Nephron progenitor cell (in vitro differentiated cells): ENCODE data around the gene FCHO1.

Experiments
- DNase-seq: peaks from one replicate; pipeline ENCODE4 v3.0.0; 2021
- H3K27ac Mint-ChIP-seq: 2 replicates; pipeline ENCODE4 v1.8.0; 2021; ENCODE audit warnings: mild to moderate bottlenecking, moderate library complexity, mixed read lengths
- H3K27me3 Mint-ChIP-seq: 2 replicates; pipeline ENCODE4 v1.8.0; 2021; ENCODE audit warnings: mild to moderate bottlenecking, low read depth, mixed read lengths; ENCODE audit not compliant: poor library complexity
- H3K36me3 Mint-ChIP-seq: 2 replicates; pipeline ENCODE4 v1.8.0; 2021; ENCODE audit warnings: low read depth, mixed read lengths
- H3K4me1 Mint-ChIP-seq: 2 replicates; pipeline ENCODE4 v1.8.0; 2021; ENCODE audit warnings: mixed read lengths
- H3K4me3 Mint-ChIP-seq: 2 replicates; pipeline ENCODE4 v1.8.0; 2021; ENCODE audit warnings: mild to moderate bottlenecking, moderate library complexity, mixed read lengths
- H3K9me3 Mint-ChIP-seq: 2 replicates; pipeline ENCODE4 v1.8.0; 2021; ENCODE audit warnings: mild to moderate bottlenecking, moderate library complexity, mixed read lengths
- CTCF ChIP-seq: fragments of 200-600 bp; sonication (generic); IDR thresholded peaks from 2 replicates; pipeline ENCODE4 v1.5.0; 2021; ENCODE audit warnings: antibody characterized with exemption

FCHO1 gene

GRCh38 chr19:17755443-17755890, 4.2 kb downstream of the FCHO1 start:
- H3K27me3 Mint-ChIP-seq = no peaks in the 10 kb centered on the region
- H3K27ac Mint-ChIP-seq = no peak overlapping the region
- H3K4me1 Mint-ChIP-seq = peaks cover 20% of the 10 kb centered on the region
- no peak overlapping the region for H3K4me3 Mint-ChIP-seq
- no peaks in the 10 kb centered on the region for H3K9me3 Mint-ChIP-seq
- no peaks in the 10 kb centered on the region for H3K36me3 Mint-ChIP-seq
- no peak for TF ChIP-seq CTCF
- no peak for DNase-seq

- H3K36me3 Mint-ChIP-seq = no peaks in the 10 kb centered on the region
- DNase-seq = peak; percentile 84
- H3K9me3 Mint-ChIP-seq = no peaks in the 10 kb centered on the region
- H3K27ac Mint-ChIP-seq = no peak overlapping the region
- H3K4me3 Mint-ChIP-seq = no peak overlapping the region
- H3K4me1 Mint-ChIP-seq = peaks cover 20% of the 10 kb centered on the region
- no peaks in the 10 kb centered on the region for H3K27me3 Mint-ChIP-seq
- no peak for TF ChIP-seq CTCF
These were observed 4.8 kb downstream of the FCHO1 start for GRCh38 chr19:17755977-17756670.

- Mint-ChIP-seq H3K36me3 (no peaks in the 10 kb centered on the region), H3K4me3 (no peak overlapping the region), H3K9me3 (no peaks in the 10 kb centered on the region), H3K4me1 (peaks cover 20% of the 10 kb centered on the region), H3K27ac (no peak overlapping the region), H3K27me3 (peaks cover 6% of the 10 kb centered on the region)
- DNase-seq = no peak
- TF ChIP-seq CTCF = no peak
These were observed 5.8 kb downstream of the FCHO1 start for GRCh38 chr19:17757125-17757524.

GRCh38 chr19:17758515-17758914, 7.2 kb downstream of the FCHO1 start:
- H3K4me1 Mint-ChIP-seq = peaks cover 20% of the 10 kb centered on the region
- TF ChIP-seq CTCF = no peak
- H3K27ac Mint-ChIP-seq = no peak overlapping the region
- DNase-seq = no peak
- no peaks in the 10 kb centered on the region for H3K36me3 Mint-ChIP-seq
- H3K27me3 Mint-ChIP-seq = peaks cover 10% of the 10 kb centered on the region
- no peaks in the 10 kb centered on the region for H3K9me3 Mint-ChIP-seq
- H3K4me3 Mint-ChIP-seq = no peak overlapping the region

- no peaks in the 10 kb centered on the region for H3K36me3 Mint-ChIP-seq
- no peak for TF ChIP-seq CTCF
- no peaks in the 10 kb centered on the region for H3K9me3 Mint-ChIP-seq
- peaks cover 8% of the 10 kb centered on the region for H3K4me1 Mint-ChIP-seq
- H3K4me3 Mint-ChIP-seq = no peak overlapping the region
- no peak for DNase-seq
- H3K27me3 Mint-ChIP-seq = peaks cover 18% of the 10 kb centered on the region
- H3K27ac Mint-ChIP-seq = no peak overlapping the region
These were observed 9.9 kb downstream of the FCHO1 start for GRCh38 chr19:17761148-17761547.
